Calu3 (cell line): ENCODE measurements around the gene SPRR2F. TPM values are rescaled to one million over a fixed set of nuclear protein-coding genes. Genes with fewer than 3 reads are reported as not detected.

Source experiments
- BruUV-seq: library from RNA; stranded (reverse); fragments of 400-500 nt; replicated peaks from 2 replicates; lab custom pipeline; 2021; lab: Mats Ljungman, UMichigan
- CTCF ChIA-PET: fragments of 300-600 bp; sonication (Branson Sonifier 250); formaldehyde crosslinking; loops from one replicate; lab custom pipeline; 2022; ENCODE audit warnings: antibody characterized with exemption; lab: Charles Lee
- DNase-seq: peaks from one replicate; pipeline ENCODE4 v3.0.0; 2022
- H3K27ac Mint-ChIP-seq: one replicate; pipeline ENCODE4 v1.8.0; 2022; ENCODE audit warnings: mixed read lengths; ENCODE audit not compliant: unreplicated experiment
- H3K27me3 Mint-ChIP-seq: one replicate; pipeline ENCODE4 v1.8.0; 2022; ENCODE audit warnings: mixed read lengths; ENCODE audit not compliant: unreplicated experiment
- H3K36me3 Mint-ChIP-seq: one replicate; pipeline ENCODE4 v1.8.0; 2022; ENCODE audit warnings: mild to moderate bottlenecking, moderate library complexity, mixed read lengths; ENCODE audit not compliant: insufficient read depth, unreplicated experiment
- H3K4me1 Mint-ChIP-seq: one replicate; pipeline ENCODE4 v1.8.0; 2022; ENCODE audit warnings: mild to moderate bottlenecking, low read depth, mixed read lengths; ENCODE audit not compliant: unreplicated experiment
- H3K4me3 Mint-ChIP-seq: one replicate; pipeline ENCODE4 v1.8.0; 2022; ENCODE audit warnings: mild to moderate bottlenecking, low read depth, moderate library complexity, mixed read lengths; ENCODE audit not compliant: unreplicated experiment
- H3K9me3 Mint-ChIP-seq: one replicate; pipeline ENCODE4 v1.8.0; 2022; ENCODE audit warnings: low read depth, mixed read lengths; ENCODE audit not compliant: unreplicated experiment
- CTCF ChIP-seq: fragments of 200-600 bp; IDR thresholded peaks from one replicate; pipeline ENCODE4 v1.8.0; 2022; ENCODE audit warnings: antibody characterized with exemption; ENCODE audit not compliant: unreplicated experiment
- intact Hi-C: fragments of 100-400 bp; cut with micrococcal nuclease; formaldehyde crosslinking; loops from one replicate; pipeline ENCODE4 v1.10.0; 2022; ENCODE audit not compliant: unreplicated experiment
- total RNA-seq: library from RNA; stranded (reverse); gene quantifications from 2 replicates; pipeline ENCODE4 v1.2.3, GENCODE V29; 2022

The SPRR2F gene
- total RNA-seq, 1 experiment from 2014 or later, result not detected

GRCh38 chr1:153095764-153096163 is 17.6 kb downstream of the SPRR2F start:
- no peaks in the 10 kb centered on the region for H3K36me3 Mint-ChIP-seq
- no peak for TF ChIP-seq CTCF
- H3K9me3 Mint-ChIP-seq, result no peaks in the 10 kb centered on the region
- no peaks in the 10 kb centered on the region for H3K27me3 Mint-ChIP-seq
- no TSS peak for BruUV-seq
- no peak overlapping the region for H3K27ac Mint-ChIP-seq
- DNase-seq, result no peak
- CTCF ChIA-PET, result no interaction called here
- no peak overlapping the region for H3K4me3 Mint-ChIP-seq
- H3K4me1 Mint-ChIP-seq, result peaks cover 49% of the 10 kb centered on the region
- intact Hi-C loops, result loop anchor here (5.0 kb wide), 2 partner anchors 97 to 188 kb away; partner anchors contain the start of gene IVL

- no peak for TF ChIP-seq CTCF
- Mint-ChIP-seq H3K9me3 (no peaks in the 10 kb centered on the region), H3K36me3 (no peaks in the 10 kb centered on the region), H3K4me3 (no peak within 1 kb of the TSS), H3K4me1 (peaks cover 38% of the 10 kb centered on the region), H3K27me3 (no peaks in the 10 kb centered on the region), H3K27ac (no peak within 1 kb of the TSS)
- CTCF ChIA-PET, result no interaction called here
- no peak for DNase-seq
- no TSS peak for BruUV-seq
- intact Hi-C loops, result no loop called here
Measured at GRCh38 chr1:153094426-153094825, 18.9 kb downstream of the SPRR2F start, which contains the start of gene SPRR2E. Gene SPRR2E (minus strand): TSS chr1:153094526. CDS start chr1:153093751, 775 bp downstream.

GRCh38 chr1:153087652-153088051 is 25.7 kb downstream of the SPRR2F start:
- no peaks in the 10 kb centered on the region for H3K36me3 Mint-ChIP-seq
- H3K27me3 Mint-ChIP-seq, result no peaks in the 10 kb centered on the region
- H3K4me1 Mint-ChIP-seq, result no peaks in the 10 kb centered on the region
- no peak for DNase-seq
- TF ChIP-seq CTCF, result no peak
- CTCF ChIA-PET, result no interaction called here
- BruUV-seq, result no TSS peak
- H3K27ac Mint-ChIP-seq, result no peak overlapping the region
- no peak overlapping the region for H3K4me3 Mint-ChIP-seq
- H3K9me3 Mint-ChIP-seq, result no peaks in the 10 kb centered on the region
- intact Hi-C loops, result no loop called here

GRCh38 chr1:153081736-153082135 is 31.6 kb downstream of the SPRR2F start:
- Mint-ChIP-seq H3K4me3 (no peak overlapping the region), H3K4me1 (peaks cover 11% of the 10 kb centered on the region), H3K36me3 (no peaks in the 10 kb centered on the region), H3K27ac (no peak overlapping the region), H3K27me3 (no peaks in the 10 kb centered on the region), H3K9me3 (peaks cover 5% of the 10 kb centered on the region)
- no peak for DNase-seq
- no peak for TF ChIP-seq CTCF
- CTCF ChIA-PET, result interaction anchor here (0.7 kb wide), 1 partner anchor 239 kb away, joined by 3 read pairs; no protein-coding TSS in a partner anchor
- intact Hi-C loops, result loop anchor here (2.0 kb wide), 1 partner anchor 19 kb away; no protein-coding TSS in a partner anchor
- BruUV-seq, result no TSS peak
